K562 (cell line): ENCODE measurements around the gene SLC37A3. TPM values are rescaled to one million over a fixed set of nuclear protein-coding genes. Genes with fewer than 3 reads are reported as not detected.
A peak's percentile ranks its signal among the peaks of the same experiment; 100 is the strongest.

Experiments used
- CC2D1A ChIP-seq: fragments of 450-650 bp; IDR thresholded peaks from 2 replicates; pipeline ENCODE4 v1.6.1; 2017; ENCODE audit warnings: mild to moderate bottlenecking
- CTBP1 ChIP-seq: fragments of 450-650 bp; IDR thresholded peaks from 2 replicates; pipeline ENCODE4 v1.6.1; 2016; ENCODE audit warnings: borderline replicate concordance
- CUX1 ChIP-seq: fragments of 200-800 bp; sonication (Bioruptor generic); IDR thresholded peaks from 2 replicates; pipeline ENCODE4 v1.6.1; 2016; ENCODE audit warnings: missing genetic modification characterization, missing compliant biosample characterization
- DPF2 ChIP-seq: fragments of 450-650 bp; IDR thresholded peaks from 2 replicates; pipeline ENCODE4 v1.6.1; 2016
- EHMT2 ChIP-seq: fragments of 450-650 bp; IDR thresholded peaks from 2 replicates; pipeline ENCODE4 v1.6.1; 2018; ENCODE audit warnings: antibody characterized with exemption
- EP400 ChIP-seq: fragments of 450-650 bp; IDR thresholded peaks from 2 replicates; pipeline ENCODE4 v1.6.1; 2017; ENCODE audit warnings: antibody characterized with exemption, mild to moderate bottlenecking, moderate library complexity
- FOXM1 ChIP-seq, 2 experiments: fragments of 450-650 bp in 1 of 2; sonication (generic) in 1 of 2; formaldehyde crosslinking in 1 of 2; IDR thresholded peaks; 2 replicates each; pipeline versions ENCODE4 v1.6.1 to v1.9.0; 2017 to 2022; ENCODE audit warnings: low read depth in 2 of 2, mild to moderate bottlenecking in 2 of 2, missing genetic modification reagents in 1 of 2, moderate library complexity in 1 of 2
- HDAC2 ChIP-seq: fragments of 450-650 bp; IDR thresholded peaks from 2 replicates; pipeline ENCODE4 v1.6.1; 2016; ENCODE audit warnings: mild to moderate bottlenecking
- HDAC3 ChIP-seq: fragments of 450-650 bp; IDR thresholded peaks from 2 replicates; pipeline ENCODE4 v1.6.1; 2018; ENCODE audit warnings: borderline replicate concordance, mild to moderate bottlenecking, moderate library complexity; ENCODE audit not compliant: partially characterized antibody
- HIVEP1 ChIP-seq: fragments of 250-450 bp; sonication (Bioruptor Pico); IDR thresholded peaks from 2 replicates; pipeline ENCODE4 v1.4.0; 2020; ENCODE audit warnings: mild to moderate bottlenecking
- JUNB ChIP-seq: fragments of 450-650 bp; formaldehyde crosslinking; conservative IDR thresholded peaks from 2 replicates; pipeline ENCODE4 v1.4.0; 2020; ENCODE audit warnings: mild to moderate bottlenecking
- L3MBTL2 ChIP-seq: fragments of 450-650 bp; IDR thresholded peaks from 2 replicates; pipeline ENCODE4 v1.6.1; 2016; ENCODE audit warnings: mild to moderate bottlenecking, moderate library complexity
- MYNN ChIP-seq, 2 experiments: sonication (generic); formaldehyde crosslinking in 1 of 2; IDR thresholded peaks; 2 replicates each; pipeline versions ENCODE4 v1.5.0 to v1.6.1; 2016 to 2020; ENCODE audit warnings: antibody characterized with exemption in 1 of 2, missing genetic modification reagents in 1 of 2
- PCBP1 ChIP-seq: fragments of 200-400 bp; formaldehyde crosslinking; IDR thresholded peaks from 2 replicates; pipeline ENCODE4 v1.6.1; 2018; ENCODE audit warnings: mild to moderate bottlenecking, low read depth, low read length; ENCODE audit not compliant: poor library complexity, severe bottlenecking
- RB1 ChIP-seq: fragments of 450-650 bp; IDR thresholded peaks from 2 replicates; pipeline ENCODE4 v1.6.1; 2017; ENCODE audit warnings: low read depth, mild to moderate bottlenecking
- RCOR1 ChIP-seq, 2 experiments: IDR thresholded peaks; 2 replicates each; pipeline ENCODE4 v1.6.1; 2012; ENCODE audit warnings: low read depth in 2 of 2, low read length in 2 of 2, borderline replicate concordance in 1 of 2, improper control_type of control experiment in 1 of 2
- SUPT5H ChIP-seq: fragments of 450-650 bp; IDR thresholded peaks from 2 replicates; pipeline ENCODE4 v1.6.1; 2016
- TEAD4 ChIP-seq, 2 experiments: sonication (generic) in 1 of 2; formaldehyde crosslinking in 1 of 2; IDR thresholded peaks; 2 replicates each; pipeline versions ENCODE4 v1.6.1 to v1.8.0; 2012 to 2022; ENCODE audit warnings: borderline replicate concordance in 1 of 2, inconsistent platforms in 1 of 2, low read length in 1 of 2, mild to moderate bottlenecking in 1 of 2, missing genetic modification reagents in 1 of 2
- ZEB2 ChIP-seq: fragments of 450-650 bp; IDR thresholded peaks from 2 replicates; pipeline ENCODE4 v1.6.1; 2016
- ZNF274 ChIP-seq: IDR thresholded peaks from 2 replicates; pipeline ENCODE4 v1.6.1; 2011; ENCODE audit warnings: low read depth, mild to moderate bottlenecking, low read length, moderate library complexity, borderline replicate concordance
- ZNF316 ChIP-seq: fragments of 450-650 bp; IDR thresholded peaks from 2 replicates; pipeline ENCODE4 v1.6.1; 2016
- polyA plus RNA-seq, 8 experiments: library from polyadenylated mRNA; depleted of rRNA in 4 of 8; stranded (reverse) in 5 of 8; unstranded in 3 of 8; fragments of >200 nt; fragmentation: Nextera tagmentation in 2 of 8; fragmentation: Illumina TruSeq in 1 of 8; extraction: Ambion mirVana in 2 of 8; extraction: Trizol in 1 of 8; gene quantifications; 2 replicates each; pipeline versions ENCODE4 v1.2.1 to v1.2.3, GENCODE V29; 2011 to 2014; ENCODE audit warnings: inconsistent platforms in 1 of 8, missing spikeins in 1 of 8
- total RNA-seq, 7 experiments: library from RNA; depleted of rRNA in 6 of 7; stranded (reverse); fragments of >200 nt in 6 of 7; fragmentation: Illumina TruSeq in 2 of 7; extraction: Trizol in 2 of 7; gene quantifications; 2 replicates each; pipeline versions ENCODE4 v1.2.1 to v1.2.3, GENCODE V29; 2011 to 2021; ENCODE audit warnings: low replicate concordance in 1 of 7
- TF ChIP-seq, protein P1 (sequence below): sonication (generic); formaldehyde crosslinking; IDR thresholded peaks from 2 replicates; pipeline ENCODE4 v1.4.0; 2020; ENCODE audit warnings: mild to moderate bottlenecking, missing genetic modification reagents

The SLC37A3 gene
- total and polyA plus RNA-seq, 9 of the 15 experiments (the other 6 are each of a cell fraction or from before 2014, with no cell fraction given), result 11.7 to 59.1 (median 26.8) TPM

DNA sequence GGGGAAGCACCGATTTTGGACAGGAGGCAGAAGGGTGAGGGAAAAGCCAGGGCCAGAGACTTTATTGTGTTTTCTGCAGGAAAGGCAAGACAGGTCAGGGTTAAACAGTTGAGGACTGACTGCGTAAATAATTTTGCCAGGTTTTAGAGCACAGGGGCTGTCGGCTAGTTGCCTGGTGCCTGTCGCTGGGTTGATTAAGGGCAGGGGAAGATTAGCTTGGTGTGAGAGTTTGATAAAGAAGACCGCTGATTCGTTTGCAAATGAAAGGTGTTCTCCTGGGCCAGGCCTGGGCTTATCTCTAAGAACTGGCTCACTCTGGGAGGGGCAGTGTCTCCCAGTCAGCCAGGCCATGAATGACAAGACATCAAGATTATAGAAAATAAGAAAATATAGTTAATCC lies 75.6 kb downstream of the SLC37A3 start (continued):
- TF ChIP-seq CUX1 (CRISPR knock-in tag) (peak; percentile 55; the same call in 1 of the 2 replicates), RCOR1 (IDR thresholded peaks at IDR 0.05; ENCODE audit: borderline replicate concordance in 1 of 2, low read depth in 2 of 2, low read length in 2 of 2) (peak; percentile 80 to 89; a peak in 3 of 4 replicates), L3MBTL2 (peak; percentile 42; the same call in 1 of the 2 replicates), FOXM1 (IDR thresholded peaks at IDR 0.05; ENCODE audit: low read depth) (peak; percentile 90), FOXM1 (CRISPR knock-in tag; IDR thresholded peaks at IDR 0.05; ENCODE audit: low read depth) (no peak), DPF2 (peak; percentile 98), HDAC2 (peak; percentile 89), SUPT5H (no peak), CC2D1A (peak; percentile 94; the same call in 1 of the 2 replicates), ZNF274 (peak; percentile 69; the same call in 1 of the 2 replicates), EHMT2 (no peak), TEAD4 (IDR thresholded peaks at IDR 0.05; ENCODE audit: low read length) (peak; percentile 97), TEAD4 (CRISPR knock-in tag; IDR thresholded peaks at IDR 0.05; ENCODE audit: borderline replicate concordance) (no peak), MYNN (IDR thresholded peaks at IDR 0.05) (peak; percentile 69; the same call in 1 of the 2 replicates), MYNN (CRISPR knock-in tag; IDR thresholded peaks at IDR 0.05) (no peak), JUNB (no peak), ZEB2 (peak; percentile 87; the same call in 1 of the 2 replicates), RB1 (peak; percentile 58; the same call in 1 of the 2 replicates), CTBP1 (peak; percentile 72; the same call in 1 of the 2 replicates), EP400 (peak; percentile 54; the same call in 1 of the 2 replicates), PCBP1 (no peak), HDAC3 (peak; percentile 86), HIVEP1 (no peak), ZNF316 (0 out of 2 replicates have a peak, but pooled peaks have one; percentile 1)
- TF ChIP-seq, protein P1, sequence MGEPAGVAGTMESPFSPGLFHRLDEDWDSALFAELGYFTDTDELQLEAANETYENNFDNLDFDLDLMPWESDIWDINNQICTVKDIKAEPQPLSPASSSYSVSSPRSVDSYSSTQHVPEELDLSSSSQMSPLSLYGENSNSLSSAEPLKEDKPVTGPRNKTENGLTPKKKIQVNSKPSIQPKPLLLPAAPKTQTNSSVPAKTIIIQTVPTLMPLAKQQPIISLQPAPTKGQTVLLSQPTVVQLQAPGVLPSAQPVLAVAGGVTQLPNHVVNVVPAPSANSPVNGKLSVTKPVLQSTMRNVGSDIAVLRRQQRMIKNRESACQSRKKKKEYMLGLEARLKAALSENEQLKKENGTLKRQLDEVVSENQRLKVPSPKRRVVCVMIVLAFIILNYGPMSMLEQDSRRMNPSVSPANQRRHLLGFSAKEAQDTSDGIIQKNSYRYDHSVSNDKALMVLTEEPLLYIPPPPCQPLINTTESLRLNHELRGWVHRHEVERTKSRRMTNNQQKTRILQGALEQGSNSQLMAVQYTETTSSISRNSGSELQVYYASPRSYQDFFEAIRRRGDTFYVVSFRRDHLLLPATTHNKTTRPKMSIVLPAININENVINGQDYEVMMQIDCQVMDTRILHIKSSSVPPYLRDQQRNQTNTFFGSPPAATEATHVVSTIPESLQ (CRISPR knock-in tag), result 0 out of 2 replicates have a peak, but pooled peaks have one; percentile 87
